HG03045 (cell line): ENCODE data around the gene STK10.

Experiments used
- ATAC-seq: cut with Tn5 transposase; IDR thresholded peaks from one replicate; pipeline ENCODE4 v1.9.1; 2021; ENCODE audit warnings: mild to moderate bottlenecking, moderate library complexity; ENCODE audit not compliant: unreplicated experiment

Gene STK10

GRCh38 chr5:172144931-172145869, 42.8 kb downstream of the STK10 start:
- ATAC-seq: no peak

- no peak for ATAC-seq
Observed at GRCh38 chr5:172144291-172144815, 43.7 kb downstream of the STK10 start.

- ATAC-seq: no peak
Observed at GRCh38 chr5:172143875-172144274, 44.1 kb downstream of the STK10 start.

- no peak for ATAC-seq
Observed at GRCh38 chr5:172142709-172143215, 45.3 kb downstream of the STK10 start.

- no peak for ATAC-seq
Observed at GRCh38 chr5:172141949-172142319, 46.1 kb downstream of the STK10 start.

GRCh38 chr5:172140866-172141265, 47.2 kb downstream of the STK10 start:
- ATAC-seq: no peak

GRCh38 chr5:172140120-172140519, 47.9 kb downstream of the STK10 start:
- ATAC-seq: no peak

- no peak for ATAC-seq
Observed at GRCh38 chr5:172137046-172137445, 51.0 kb downstream of the STK10 start.

GRCh38 chr5:172133359-172134029, 54.5 kb downstream of the STK10 start:
- no peak for ATAC-seq

GRCh38 chr5:172131690-172132089, 56.3 kb downstream of the STK10 start:
- ATAC-seq: no peak

- no peak for ATAC-seq
Observed at GRCh38 chr5:172129256-172129910, 58.6 kb downstream of the STK10 start.

- no peak for ATAC-seq
Observed at GRCh38 chr5:172127581-172127980, 60.4 kb downstream of the STK10 start.

- ATAC-seq: no peak
Observed at GRCh38 chr5:172123269-172123692, 64.7 kb downstream of the STK10 start.

GRCh38 chr5:172119921-172120688, 67.9 kb downstream of the STK10 start:
- ATAC-seq: no peak

- ATAC-seq: no peak
Observed at GRCh38 chr5:172118891-172119290, 69.1 kb downstream of the STK10 start.

GRCh38 chr5:172117977-172118701, 69.9 kb downstream of the STK10 start:
- no peak for ATAC-seq

GRCh38 chr5:172115541-172115982, 72.5 kb downstream of the STK10 start:
- ATAC-seq: no peak

- peak; percentile 52 for ATAC-seq
Observed at GRCh38 chr5:172114875-172115422, 73.1 kb downstream of the STK10 start.

GRCh38 chr5:172113036-172113435, 75.0 kb downstream of the STK10 start:
- ATAC-seq: no peak
